CD14-positive monocyte (primary cell): ENCODE results near the gene ZFHX3. TPM values are rescaled to one million over a fixed set of nuclear protein-coding genes. Genes with fewer than 3 reads are reported as not detected.

Experiments used
- DNase-seq, 3 donors: peaks; one replicate each; pipeline ENCODE4 v3.0.0-alpha.2; 2011 to 2022
- H2AFZ ChIP-seq: 2 replicates; pipeline ENCODE4 v1.6.0; 2012; ENCODE audit warnings: mild to moderate bottlenecking, low read depth, low read length, inconsistent platforms; ENCODE audit not compliant: insufficient read depth, poor library complexity, severe bottlenecking
- H3K27ac ChIP-seq, 2 donors: 1 replicate in 1 of 2; 2 replicates in 1 of 2; pipeline ENCODE4 v1.5.1; 2012 to 2013; ENCODE audit warnings: low read length in 2 of 2, control low read depth in 1 of 2, inconsistent platforms in 1 of 2, low read depth in 1 of 2, mild to moderate bottlenecking in 1 of 2
- H3K27me3 ChIP-seq, 2 donors: one replicate each; pipeline versions ENCODE4 v1.6.0 to v1.6.1; 2011 to 2013; ENCODE audit warnings: low read length in 2 of 2; ENCODE audit not compliant: control insufficient read depth in 2 of 2, insufficient read depth in 2 of 2
- H3K36me3 ChIP-seq, 2 donors: replicated peaks in 1 of 2; 1 replicate in 1 of 2; 2 replicates in 1 of 2; pipeline versions ENCODE4 v1.5.1 to v1.6.1; 2012 to 2013; ENCODE audit warnings: low read length in 2 of 2, control low read depth in 1 of 2, inconsistent platforms in 1 of 2, mild to moderate bottlenecking in 1 of 2; ENCODE audit not compliant: insufficient read depth in 2 of 2, control insufficient read depth in 1 of 2
- H3K4me1 ChIP-seq, 2 donors: 1 replicate in 1 of 2; 2 replicates in 1 of 2; pipeline versions ENCODE4 v1.5.1 to v1.6.1; 2012 to 2013; ENCODE audit warnings: low read length in 2 of 2, control low read depth in 1 of 2, inconsistent platforms in 1 of 2, mild to moderate bottlenecking in 1 of 2, moderate library complexity in 1 of 2; ENCODE audit not compliant: insufficient read depth in 2 of 2, control insufficient read depth in 1 of 2
- H3K4me2 ChIP-seq: replicated peaks from 2 replicates; pipeline ENCODE3; 2012; ENCODE audit warnings: low read length, moderate library complexity, mild to moderate bottlenecking; ENCODE audit not compliant: poor library complexity, severe bottlenecking; ENCODE audit errors: extremely low read depth
- H3K4me3 ChIP-seq, 3 experiments: fragments of 200-600 bp in 1 of 3; sonication (generic) in 1 of 3; replicated peaks in 1 of 3; 1 replicate in 2 of 3; 2 replicates in 1 of 3; pipeline ENCODE4 v1.5.1; 2011 to 2013; ENCODE audit warnings: low read length in 3 of 3, mild to moderate bottlenecking in 3 of 3, control low read depth in 2 of 3, low read depth in 2 of 3, inconsistent platforms in 1 of 3, moderate library complexity in 1 of 3
- H3K79me2 ChIP-seq: 2 replicates; pipeline ENCODE4 v1.6.0; 2012; ENCODE audit warnings: mild to moderate bottlenecking, control low read depth, inconsistent platforms, low read length, moderate library complexity; ENCODE audit not compliant: insufficient read depth
- H3K9ac ChIP-seq: 2 replicates; pipeline ENCODE4 v1.6.0; 2017; ENCODE audit warnings: low read length, mild to moderate bottlenecking; ENCODE audit not compliant: insufficient read depth, poor library complexity, severe bottlenecking
- H3K9me3 ChIP-seq, 2 donors: replicated peaks in 1 of 2; 1 replicate in 1 of 2; 2 replicates in 1 of 2; pipeline versions ENCODE4 v1.5.1 to v1.6.1; 2012 to 2013; ENCODE audit warnings: low read length in 2 of 2, control low read depth in 1 of 2; ENCODE audit not compliant: control insufficient read depth in 1 of 2, insufficient read depth in 1 of 2
- H4K20me1 ChIP-seq: 2 replicates; pipeline ENCODE4 v1.6.0; 2012; ENCODE audit warnings: mild to moderate bottlenecking, low read length, control low read depth, moderate library complexity; ENCODE audit not compliant: insufficient read depth
- H3K27ac Mint-ChIP-seq, 7 donors: one replicate each; pipeline ENCODE4 v1.8.0; 2020; ENCODE audit warnings: mild to moderate bottlenecking in 7 of 7, mixed read lengths in 7 of 7, moderate library complexity in 6 of 7, inconsistent platforms in 2 of 7
- H3K27me3 Mint-ChIP-seq, 3 donors: one replicate each; pipeline ENCODE4 v1.8.0; 2021 to 2022; ENCODE audit warnings: low read depth in 3 of 3, mild to moderate bottlenecking in 3 of 3, mixed read lengths in 3 of 3, moderate library complexity in 3 of 3, inconsistent platforms in 1 of 3
- H3K36me3 Mint-ChIP-seq, 2 donors: one replicate each; pipeline ENCODE4 v1.8.0; 2020; ENCODE audit warnings: mixed read lengths in 2 of 2, inconsistent platforms in 1 of 2, mild to moderate bottlenecking in 1 of 2
- H3K4me1 Mint-ChIP-seq: one replicate; pipeline ENCODE4 v1.8.0; 2020; ENCODE audit warnings: mild to moderate bottlenecking, mixed read lengths
- H3K4me3 Mint-ChIP-seq, 2 donors: one replicate each; pipeline ENCODE4 v1.8.0; 2020; ENCODE audit warnings: mild to moderate bottlenecking in 2 of 2, mixed read lengths in 2 of 2, moderate library complexity in 1 of 2
- H3K9me3 Mint-ChIP-seq, 7 donors: one replicate each; pipeline ENCODE4 v1.8.0; 2020 to 2022; ENCODE audit warnings: mixed read lengths in 7 of 7, mild to moderate bottlenecking in 6 of 7, moderate library complexity in 6 of 7, inconsistent platforms in 2 of 7
- CTCF ChIP-seq: fragments of 200-600 bp; IDR thresholded peaks from one replicate; pipeline ENCODE4 v1.8.0; 2022; ENCODE audit warnings: antibody characterized with exemption, mild to moderate bottlenecking
- WGBS: methylation state at CpG from one replicate; pipeline ENCODE4 v1.1.5; 2013; ENCODE audit warnings: missing lambda C conversion rate; ENCODE audit not compliant: insufficient coverage; 5-methylcytosine and 5-hydroxymethylcytosine counted together
- intact Hi-C, 2 donors: fragments of 100-400 bp; cut with micrococcal nuclease; formaldehyde crosslinking; loops; one replicate each; pipeline versions ENCODE4 v1.15.0 to v1.15.1; 2023
- polyA plus RNA-seq, 3 donors: library from polyadenylated mRNA; depleted of rRNA in 1 of 3; unstranded in 2 of 3; stranded (reverse) in 1 of 3; fragments of 300-500 nt in 2 of 3; fragments of >200 nt in 1 of 3; fragmentation: Illumina TruSeq in 2 of 3; gene quantifications; 1 replicate in 2 of 3; 2 replicates in 1 of 3; pipeline ENCODE4 v1.2.3, GENCODE V29; 2012 to 2021

The ZFHX3 gene
- polyA plus RNA-seq, 3 donors: 0.42 to 4.2 (median 0.43) TPM

DNA sequence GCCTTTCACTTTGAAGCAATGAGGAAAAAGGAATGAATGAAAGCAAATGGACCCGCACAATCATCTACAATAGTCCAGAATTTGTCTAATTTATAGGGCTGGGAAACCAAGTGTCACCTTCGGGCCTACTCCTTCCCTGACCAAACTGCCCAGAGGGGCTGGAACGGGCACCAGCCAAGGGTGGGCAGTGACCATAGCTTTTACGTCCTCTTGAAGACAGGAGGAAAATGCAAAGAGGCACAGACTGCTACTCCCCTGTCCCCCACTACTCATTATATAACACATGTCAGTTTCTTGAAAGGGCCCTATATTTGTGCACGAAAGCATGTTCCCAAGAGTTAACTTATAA, 122.3 kb downstream of the ZFHX3 start:
- no peaks in the 10 kb centered on the region for H4K20me1 ChIP-seq
- Mint-ChIP-seq H3K4me3 (no peak overlapping the region), H3K36me3 (peaks cover 0 to 33% of the 10 kb centered on the region in 2 donors), H3K27ac (peak overlapping the region in 2 of 7 donors; percentile 76 to 89), H3K27me3 (peaks cover 2 to 10% (median 4%) of the 10 kb centered on the region in 3 donors), H3K4me1 (peaks cover 54% of the 10 kb centered on the region), H3K9me3 (peaks cover 0 to 2% (median 0%) of the 10 kb centered on the region in 7 donors)
- no peaks in the 10 kb centered on the region for H3K36me3 ChIP-seq
- H3K79me2 ChIP-seq: peaks cover 6% of the 10 kb centered on the region
- no peak overlapping the region for H3K27ac ChIP-seq
- H3K4me3 ChIP-seq: no peak overlapping the region
- H3K4me2 ChIP-seq: no peak overlapping the region
- H3K4me1 ChIP-seq: peaks cover 41 to 46% of the 10 kb centered on the region in 2 donors
- H2AFZ ChIP-seq: no peak overlapping the region
- H3K9me3 ChIP-seq: no peaks in the 10 kb centered on the region
- 100% methylated on average over 2 of the region's 5 CpGs for WGBS
- H3K27me3 ChIP-seq: no peaks in the 10 kb centered on the region
- no peak for TF ChIP-seq CTCF
- no peak for DNase-seq
- intact Hi-C loops: loop anchor here in 1 of 2 donors (2.0 kb wide), 1 partner anchor 17 kb away; no protein-coding TSS in a partner anchor
- no peak overlapping the region for H3K9ac ChIP-seq

GRCh38 chr16:72924927-72925630, 122.8 kb downstream of the ZFHX3 start:
- Mint-ChIP-seq H3K4me3 (no peak overlapping the region), H3K27ac (peak overlapping the region; percentile 29 to 92 (median 89)), H3K9me3 (peaks cover 0 to 2% (median 0%) of the 10 kb centered on the region in 7 donors), H3K27me3 (peaks cover 2 to 9% (median 4%) of the 10 kb centered on the region in 3 donors), H3K4me1 (peaks cover 51% of the 10 kb centered on the region), H3K36me3 (peaks cover 0 to 27% of the 10 kb centered on the region in 2 donors)
- H3K4me2 ChIP-seq: no peak overlapping the region
- no peak for TF ChIP-seq CTCF
- H3K79me2 ChIP-seq: peaks cover 6% of the 10 kb centered on the region
- H3K36me3 ChIP-seq: no peaks in the 10 kb centered on the region
- H3K27ac ChIP-seq: peak overlapping the region in 1 of 2 donors; percentile 10
- 87% methylated on average over 15 of the region's 17 CpGs for WGBS
- H3K4me3 ChIP-seq: no peak overlapping the region
- H3K9me3 ChIP-seq: no peaks in the 10 kb centered on the region
- intact Hi-C loops: loop anchor here in 1 of 2 donors (2.0 kb wide), 1 partner anchor 16 kb away; no protein-coding TSS in a partner anchor
- H3K27me3 ChIP-seq: no peaks in the 10 kb centered on the region
- no peak overlapping the region for H2AFZ ChIP-seq
- peaks cover 36 to 41% of the 10 kb centered on the region in 2 donors for H3K4me1 ChIP-seq
- H4K20me1 ChIP-seq: no peaks in the 10 kb centered on the region
- H3K9ac ChIP-seq: no peak overlapping the region
- DNase-seq: no peak
